ENCODE measurements around the gene EVC.

GRCh38 chr4:5661237-5661636 lies 49.8 kb upstream of the EVC start:
- TF ChIP-seq TAF1 (IDR thresholded peaks at IDR 0.05; ENCODE audit: borderline replicate concordance, insufficient read depth, low read length) = no peak
- no peak for TF ChIP-seq POLR2AphosphoS5 (IDR thresholded peaks at IDR 0.05; ENCODE audit: low read depth, low read length)
- no peak for TF ChIP-seq REST (IDR thresholded peaks at IDR 0.05; ENCODE audit: insufficient read depth in 1 of 2, low read depth in 2 of 2, low read length in 2 of 2)
- no peak for TF ChIP-seq SIN3A (IDR thresholded peaks at IDR 0.05; ENCODE audit: borderline replicate concordance, insufficient read depth, low read length)
- no peak for TF ChIP-seq FOXP2 (optimal IDR thresholded peaks at IDR 0.05; ENCODE audit: borderline replicate concordance, extremely low read depth, extremely low read length, insufficient read depth)
